Measurements from ENCODE around the gene CPEB1.

The CPEB1 gene

DNA sequence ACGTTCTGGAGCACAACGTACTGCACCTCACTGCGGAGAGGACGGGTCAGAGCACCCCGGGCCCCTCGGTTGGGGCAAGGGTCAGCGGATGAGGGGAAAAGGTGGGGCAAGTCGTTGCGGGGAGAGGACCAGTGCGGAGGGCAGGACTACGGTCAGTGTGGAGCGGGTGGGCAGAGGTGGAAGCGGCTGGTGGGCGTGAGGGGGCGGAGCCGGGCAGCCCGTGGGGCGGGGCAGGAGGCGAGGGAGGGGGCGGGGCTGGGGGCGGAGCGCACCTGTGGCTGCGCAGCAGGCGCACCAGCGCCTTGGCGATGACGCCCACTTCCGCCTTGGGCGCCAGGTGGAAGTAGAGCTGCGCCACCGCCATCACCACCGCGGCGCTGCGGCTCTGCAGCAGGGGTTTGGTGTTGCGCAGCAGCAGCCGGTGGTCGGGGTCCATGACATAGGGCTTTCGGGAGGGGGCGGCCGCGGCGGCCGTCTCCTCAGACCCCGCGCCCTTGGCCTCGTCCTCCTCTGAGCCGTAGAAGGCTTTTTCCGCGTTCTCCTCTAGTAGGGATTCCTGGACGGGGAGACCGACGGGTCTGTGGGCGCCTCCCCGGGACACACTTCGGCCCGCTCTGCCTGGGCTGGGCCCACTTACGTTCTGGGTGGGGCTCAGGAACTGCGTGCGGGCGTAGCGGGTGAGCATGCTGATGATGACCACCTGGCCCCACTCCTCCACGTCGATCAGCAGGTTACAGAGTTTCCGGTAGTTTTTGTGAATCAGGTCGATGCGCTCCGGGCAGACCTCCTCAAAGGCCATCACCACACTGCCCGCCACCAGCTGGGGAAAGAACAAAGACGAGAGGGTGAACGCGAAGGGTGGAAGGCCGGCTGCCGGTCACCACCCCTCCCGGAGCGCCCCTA is 33.3 kb upstream of the CPEB1 start:
- TF ChIP-seq, protein P1, sequence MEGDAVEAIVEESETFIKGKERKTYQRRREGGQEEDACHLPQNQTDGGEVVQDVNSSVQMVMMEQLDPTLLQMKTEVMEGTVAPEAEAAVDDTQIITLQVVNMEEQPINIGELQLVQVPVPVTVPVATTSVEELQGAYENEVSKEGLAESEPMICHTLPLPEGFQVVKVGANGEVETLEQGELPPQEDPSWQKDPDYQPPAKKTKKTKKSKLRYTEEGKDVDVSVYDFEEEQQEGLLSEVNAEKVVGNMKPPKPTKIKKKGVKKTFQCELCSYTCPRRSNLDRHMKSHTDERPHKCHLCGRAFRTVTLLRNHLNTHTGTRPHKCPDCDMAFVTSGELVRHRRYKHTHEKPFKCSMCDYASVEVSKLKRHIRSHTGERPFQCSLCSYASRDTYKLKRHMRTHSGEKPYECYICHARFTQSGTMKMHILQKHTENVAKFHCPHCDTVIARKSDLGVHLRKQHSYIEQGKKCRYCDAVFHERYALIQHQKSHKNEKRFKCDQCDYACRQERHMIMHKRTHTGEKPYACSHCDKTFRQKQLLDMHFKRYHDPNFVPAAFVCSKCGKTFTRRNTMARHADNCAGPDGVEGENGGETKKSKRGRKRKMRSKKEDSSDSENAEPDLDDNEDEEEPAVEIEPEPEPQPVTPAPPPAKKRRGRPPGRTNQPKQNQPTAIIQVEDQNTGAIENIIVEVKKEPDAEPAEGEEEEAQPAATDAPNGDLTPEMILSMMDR (IDR thresholded peaks at IDR 0.05; ENCODE audit: unreplicated experiment in 3 of 3): no peak
- Mint-ChIP-seq H3K4me3 (peak overlapping the region; percentile 79 to 84 (median 79)), H3K9me3 (peaks cover 2% of the 10 kb centered on the region), H3K27ac (peak overlapping the region in 1 of 3 experiments; percentile 70), H3K4me1 (no peaks in the 10 kb centered on the region), H3K36me3 (ENCODE audit: low read depth) (no peaks in the 10 kb centered on the region), H3K27me3 (ENCODE audit: low read depth) (peaks cover 93% of the 10 kb centered on the region)

DNA sequence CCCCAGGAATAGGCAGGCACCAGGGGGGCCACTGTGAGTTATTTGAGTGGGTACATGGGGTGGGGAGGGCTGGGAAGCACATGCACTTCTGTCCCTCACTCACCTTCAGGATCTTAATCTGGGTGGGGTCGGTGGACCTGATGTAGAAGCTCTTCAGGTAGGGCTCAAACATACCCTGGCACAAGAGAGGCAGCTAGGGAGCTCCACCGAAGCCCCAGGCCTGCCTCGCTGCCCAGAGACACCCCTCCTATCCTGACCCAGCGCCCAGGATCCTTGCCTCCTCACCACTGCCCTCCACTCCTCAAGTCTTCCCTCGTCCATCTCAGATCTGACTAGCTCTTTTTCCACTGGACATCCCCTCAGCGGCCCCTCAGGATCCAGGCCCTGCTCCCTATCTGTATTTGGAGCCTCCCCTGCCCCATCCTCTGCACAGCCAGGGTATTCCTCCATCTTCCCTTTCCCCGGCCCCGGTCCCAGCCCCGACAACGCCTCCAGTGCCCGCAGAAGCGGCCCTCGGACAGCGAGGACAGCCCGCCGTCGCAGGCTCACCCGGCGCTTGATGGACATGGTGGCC is 32.5 kb upstream of the CPEB1 start:
- H3K4me1 Mint-ChIP-seq: no peaks in the 10 kb centered on the region
- no peak overlapping the region for H3K27ac Mint-ChIP-seq
- TF ChIP-seq, protein P1 (IDR thresholded peaks at IDR 0.05; ENCODE audit: unreplicated experiment in 3 of 3): no peak
- H3K9me3 Mint-ChIP-seq: peaks cover 2% of the 10 kb centered on the region
- peak overlapping the region; percentile 59 to 84 (median 73) for H3K4me3 Mint-ChIP-seq
- no peaks in the 10 kb centered on the region for H3K36me3 Mint-ChIP-seq (ENCODE audit: low read depth)
- H3K27me3 Mint-ChIP-seq (ENCODE audit: low read depth): peaks cover 91% of the 10 kb centered on the region

DNA sequence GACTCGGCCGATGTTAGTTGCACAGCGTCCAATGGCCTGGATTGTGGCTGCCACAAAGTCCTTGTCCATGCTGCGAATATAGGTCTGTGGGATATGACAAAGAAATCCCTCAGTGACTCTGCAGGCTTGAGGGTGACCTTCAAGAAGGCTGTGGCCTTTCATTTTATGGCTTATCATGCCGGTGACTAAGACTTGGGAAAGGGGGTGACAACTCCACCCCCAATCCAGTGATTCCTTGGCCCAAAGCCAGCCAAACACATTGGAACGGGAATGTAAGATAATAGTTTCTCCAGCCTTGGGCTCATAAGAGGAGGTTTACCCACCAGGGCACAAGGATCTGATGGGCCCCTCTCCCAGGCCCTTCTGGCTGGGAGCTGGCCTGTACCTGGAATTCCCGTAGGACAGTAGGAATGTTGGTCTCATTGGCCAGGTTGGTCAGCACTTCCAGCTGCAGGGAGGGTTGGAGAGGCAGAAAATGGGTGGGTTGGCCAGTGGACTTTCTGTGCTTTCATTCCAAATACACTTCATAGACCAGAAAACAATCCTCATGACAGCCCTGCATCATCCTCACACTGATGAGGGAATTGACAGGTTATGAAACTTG is 30.7 kb upstream of the CPEB1 start:
- H3K27me3 Mint-ChIP-seq (ENCODE audit: low read depth): peaks cover 72% of the 10 kb centered on the region
- TF ChIP-seq, protein P1 (IDR thresholded peaks at IDR 0.05; ENCODE audit: unreplicated experiment in 3 of 3): no peak
- H3K36me3 Mint-ChIP-seq (ENCODE audit: low read depth): no peaks in the 10 kb centered on the region
- H3K4me3 Mint-ChIP-seq: no peak overlapping the region
- no peaks in the 10 kb centered on the region for H3K4me1 Mint-ChIP-seq
- H3K9me3 Mint-ChIP-seq: peaks cover 2% of the 10 kb centered on the region
- H3K27ac Mint-ChIP-seq: no peak overlapping the region

DNA sequence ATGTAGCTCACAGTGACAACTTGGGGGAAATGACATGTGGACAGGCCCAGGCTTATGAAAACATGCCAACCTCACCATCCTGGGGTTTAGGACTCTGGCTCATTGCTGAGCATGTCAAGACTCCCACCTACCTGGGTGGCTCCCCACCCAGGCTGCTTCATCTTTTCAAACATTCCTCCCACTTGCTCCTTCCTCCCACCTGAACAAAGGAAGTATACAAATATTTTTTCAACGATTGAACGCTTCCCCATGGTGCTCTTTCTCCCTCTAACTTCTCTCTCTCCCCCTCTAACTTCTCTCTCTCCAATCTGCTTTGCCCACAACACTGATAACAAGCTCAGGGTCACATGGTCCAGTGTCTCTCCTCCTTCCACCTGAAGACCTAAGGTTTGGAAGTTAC is 27.7 kb upstream of the CPEB1 start:
- Mint-ChIP-seq H3K4me3 (no peak overlapping the region), H3K27me3 (ENCODE audit: low read depth) (peaks cover 51% of the 10 kb centered on the region), H3K4me1 (no peaks in the 10 kb centered on the region), H3K9me3 (no peaks in the 10 kb centered on the region), H3K36me3 (ENCODE audit: low read depth) (no peaks in the 10 kb centered on the region), H3K27ac (no peak overlapping the region)
- TF ChIP-seq, protein P1 (IDR thresholded peaks at IDR 0.05; ENCODE audit: unreplicated experiment in 3 of 3): no peak

DNA sequence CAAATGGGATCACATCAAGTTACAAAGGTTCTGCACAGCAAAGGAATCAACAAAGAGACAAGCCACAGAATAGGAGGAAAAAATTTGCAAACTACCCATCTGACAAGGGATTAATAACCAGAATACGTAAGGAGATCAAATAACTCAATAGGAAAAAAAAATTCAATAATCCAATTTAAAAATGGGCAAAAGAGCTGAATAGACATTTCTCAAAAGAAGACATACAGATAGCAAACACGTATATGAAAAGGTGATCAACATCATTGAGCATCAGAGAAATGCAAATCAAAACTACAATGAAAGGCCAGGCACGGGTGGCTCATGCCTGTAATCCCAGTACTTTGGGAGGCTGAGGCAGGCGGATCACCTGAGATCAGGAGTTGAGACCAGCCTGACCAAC is 23.5 kb upstream of the CPEB1 start:
- H3K27me3 Mint-ChIP-seq (ENCODE audit: low read depth): peaks cover 20% of the 10 kb centered on the region
- TF ChIP-seq, protein P1 (IDR thresholded peaks at IDR 0.05; ENCODE audit: unreplicated experiment in 3 of 3): no peak
- no peak overlapping the region for H3K27ac Mint-ChIP-seq
- no peaks in the 10 kb centered on the region for H3K36me3 Mint-ChIP-seq (ENCODE audit: low read depth)
- no peaks in the 10 kb centered on the region for H3K9me3 Mint-ChIP-seq
- H3K4me1 Mint-ChIP-seq: no peaks in the 10 kb centered on the region
- no peak overlapping the region for H3K4me3 Mint-ChIP-seq
